K562 (cell line): ENCODE measurements around the gene BROX. TPM values are rescaled to one million over a fixed set of nuclear protein-coding genes. Genes with fewer than 3 reads are reported as not detected.

Experiments used
- CCNT2 ChIP-seq: IDR thresholded peaks from 2 replicates; pipeline ENCODE4 v1.6.1; 2011; ENCODE audit warnings: borderline replicate concordance, low read depth, mild to moderate bottlenecking, moderate library complexity, mixed read lengths, low read length; ENCODE audit not compliant: insufficient read length; ENCODE audit errors: extremely low read depth
- CEBPG ChIP-seq, 3 experiments: fragments of 200-800 bp in 1 of 3; sonication (Bioruptor generic) in 1 of 3; sonication (generic) in 1 of 3; formaldehyde crosslinking in 1 of 3; IDR thresholded peaks in 2 of 3; conservative IDR thresholded peaks in 1 of 3; 2 replicates each; pipeline versions ENCODE4 v1.6.1 to v1.8.0; 2016 to 2022; ENCODE audit warnings: missing compliant biosample characterization in 2 of 3, missing genetic modification characterization in 2 of 3, mild to moderate bottlenecking in 1 of 3, missing genetic modification reagents in 1 of 3
- ELF2 ChIP-seq: fragments of 250-450 bp; sonication (Bioruptor Pico); IDR thresholded peaks from 2 replicates; pipeline ENCODE4 v1.5.0; 2021; ENCODE audit warnings: mild to moderate bottlenecking
- HNRNPLL ChIP-seq: fragments of 200-400 bp; formaldehyde crosslinking; IDR thresholded peaks from 2 replicates; pipeline ENCODE4 v1.6.1; 2017; ENCODE audit warnings: low read length, low read depth, mild to moderate bottlenecking; ENCODE audit not compliant: poor library complexity, severe bottlenecking
- MTA3 ChIP-seq: fragments of 450-650 bp; formaldehyde crosslinking; IDR thresholded peaks from 2 replicates; pipeline ENCODE4 v1.6.1; 2017; ENCODE audit warnings: mild to moderate bottlenecking, borderline replicate concordance
- NFRKB ChIP-seq: fragments of 450-650 bp; IDR thresholded peaks from 2 replicates; pipeline ENCODE4 v1.6.1; 2016; ENCODE audit warnings: low read depth
- RBBP5 ChIP-seq: fragments of 200-600 bp; sonication (generic); IDR thresholded peaks from 2 replicates; pipeline ENCODE4 v1.6.1; 2012; ENCODE audit warnings: borderline replicate concordance, mild to moderate bottlenecking, low read length, control low read depth, inconsistent platforms; ENCODE audit not compliant: insufficient read depth, poor library complexity, severe bottlenecking
- TEAD2 ChIP-seq: fragments of 450-650 bp; IDR thresholded peaks from 2 replicates; pipeline ENCODE4 v1.6.1; 2016; ENCODE audit warnings: missing genetic modification characterization, control low read depth, missing compliant biosample characterization
- ZNF785 ChIP-seq: fragments of 250-450 bp; sonication (Bioruptor Pico); IDR thresholded peaks from 2 replicates; pipeline ENCODE4 v1.4.0; 2020; ENCODE audit warnings: mild to moderate bottlenecking
- polyA plus RNA-seq, 8 experiments: library from polyadenylated mRNA; depleted of rRNA in 4 of 8; stranded (reverse) in 5 of 8; unstranded in 3 of 8; fragments of >200 nt; fragmentation: Nextera tagmentation in 2 of 8; fragmentation: Illumina TruSeq in 1 of 8; extraction: Ambion mirVana in 2 of 8; extraction: Trizol in 1 of 8; gene quantifications; 2 replicates each; pipeline versions ENCODE4 v1.2.1 to v1.2.3, GENCODE V29; 2011 to 2014; ENCODE audit warnings: inconsistent platforms in 1 of 8, missing spikeins in 1 of 8
- total RNA-seq, 7 experiments: library from RNA; depleted of rRNA in 6 of 7; stranded (reverse); fragments of >200 nt in 6 of 7; fragmentation: Illumina TruSeq in 2 of 7; extraction: Trizol in 2 of 7; gene quantifications; 2 replicates each; pipeline versions ENCODE4 v1.2.1 to v1.2.3, GENCODE V29; 2011 to 2021; ENCODE audit warnings: low replicate concordance in 1 of 7
- TF ChIP-seq, protein P1 (sequence below): sonication (generic); IDR thresholded peaks from 2 replicates; pipeline ENCODE4 v1.6.1; 2016
- TF ChIP-seq, protein P2 (sequence below), 3 experiments: fragments of 200-800 bp in 1 of 3; fragments of 250-450 bp in 1 of 3; fragments of 450-650 bp in 1 of 3; sonication (Bioruptor Pico) in 1 of 3; sonication (Bioruptor generic) in 1 of 3; formaldehyde crosslinking in 1 of 3; IDR thresholded peaks; 2 replicates each; pipeline versions ENCODE4 v1.6.1 to v1.8.0; 2016 to 2022; ENCODE audit warnings: mild to moderate bottlenecking in 2 of 3, missing genetic modification characterization in 2 of 3, missing compliant biosample characterization in 1 of 3, moderate library complexity in 1 of 3
- TF ChIP-seq, protein P3 (sequence below): fragments of 150-350 bp; conservative IDR thresholded peaks from 2 replicates; pipeline ENCODE4 v1.6.1; 2014; ENCODE audit warnings: low read length
- TF ChIP-seq, protein P4 (sequence below): fragments of 250-450 bp; sonication (Bioruptor Pico); IDR thresholded peaks from 2 replicates; pipeline ENCODE4 v1.5.0; 2021; ENCODE audit warnings: mild to moderate bottlenecking, moderate library complexity

The BROX gene
- total and polyA plus RNA-seq, 9 of the 15 experiments (the other 6 are each of a cell fraction or from before 2014, with no cell fraction given) = 9.4 to 153 (median 45.1) TPM

DNA sequence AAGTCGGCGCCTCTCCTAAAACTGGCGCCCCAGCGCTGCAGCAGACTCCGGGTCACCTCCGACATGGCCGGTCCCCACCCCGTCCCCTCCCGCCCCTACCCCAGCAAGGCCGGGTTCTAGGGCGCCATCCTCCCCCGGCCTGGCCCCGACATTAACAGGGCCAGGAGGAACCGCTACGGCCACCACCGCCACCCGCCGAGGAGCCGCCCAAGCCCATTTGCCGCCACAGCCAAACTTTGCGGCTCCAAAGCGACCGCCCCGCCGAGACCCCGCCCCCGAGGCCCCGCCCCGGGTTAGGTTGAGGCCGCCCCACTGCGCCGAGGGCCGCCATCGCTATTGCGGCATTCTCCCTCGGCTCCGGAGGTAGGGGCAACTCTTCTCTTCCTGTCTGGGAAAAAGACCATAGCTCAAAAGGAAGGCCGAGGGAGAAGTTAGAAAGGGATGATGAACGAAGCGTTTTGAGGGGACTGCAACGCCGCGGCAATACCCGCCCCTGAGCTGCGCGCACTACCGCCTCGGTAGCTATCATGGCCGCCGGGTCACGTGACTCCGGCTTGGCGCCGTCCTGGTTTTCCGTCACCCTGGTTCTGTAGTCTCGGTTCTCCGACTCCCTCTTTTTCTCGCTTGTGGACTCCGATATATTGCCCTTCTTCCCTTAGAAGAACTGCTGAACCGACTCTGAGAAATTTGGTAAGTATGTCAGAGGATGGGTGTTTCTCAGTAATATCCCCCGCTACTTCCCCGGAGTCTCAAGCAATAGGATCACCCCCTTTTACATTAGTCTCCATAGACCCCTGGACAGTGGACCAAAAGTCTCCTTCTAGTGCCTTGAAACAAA lies at the start of gene BROX, which contains the start of gene AIDA (continued):
- TF ChIP-seq HNRNPLL (no peak), TEAD2 (tag) (no peak), RBBP5 (peak; percentile 5), CEBPG (CRISPR knock-in tag; IDR thresholded peaks at IDR 0.05) (peak; percentile 72), CEBPG (tag; conservative IDR thresholded peaks at IDR 0.05 in 1 of 2, IDR thresholded peaks at IDR 0.05 in 1 of 2) (peak in 1 of 2 experiments; percentile 76; a peak in 2 of 4 replicates), MTA3 (no peak), CCNT2 (peak; percentile 75), ZNF785 (CRISPR knock-in tag) (no peak), ELF2 (CRISPR knock-in tag) (peak; percentile 100), NFRKB (peak; percentile 96)
- TF ChIP-seq, protein P1, sequence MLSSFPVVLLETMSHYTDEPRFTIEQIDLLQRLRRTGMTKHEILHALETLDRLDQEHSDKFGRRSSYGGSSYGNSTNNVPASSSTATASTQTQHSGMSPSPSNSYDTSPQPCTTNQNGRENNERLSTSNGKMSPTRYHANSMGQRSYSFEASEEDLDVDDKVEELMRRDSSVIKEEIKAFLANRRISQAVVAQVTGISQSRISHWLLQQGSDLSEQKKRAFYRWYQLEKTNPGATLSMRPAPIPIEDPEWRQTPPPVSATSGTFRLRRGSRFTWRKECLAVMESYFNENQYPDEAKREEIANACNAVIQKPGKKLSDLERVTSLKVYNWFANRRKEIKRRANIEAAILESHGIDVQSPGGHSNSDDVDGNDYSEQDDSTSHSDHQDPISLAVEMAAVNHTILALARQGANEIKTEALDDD = peak; percentile 7; the same call in 1 of the 2 replicates
- TF ChIP-seq, protein P2, sequence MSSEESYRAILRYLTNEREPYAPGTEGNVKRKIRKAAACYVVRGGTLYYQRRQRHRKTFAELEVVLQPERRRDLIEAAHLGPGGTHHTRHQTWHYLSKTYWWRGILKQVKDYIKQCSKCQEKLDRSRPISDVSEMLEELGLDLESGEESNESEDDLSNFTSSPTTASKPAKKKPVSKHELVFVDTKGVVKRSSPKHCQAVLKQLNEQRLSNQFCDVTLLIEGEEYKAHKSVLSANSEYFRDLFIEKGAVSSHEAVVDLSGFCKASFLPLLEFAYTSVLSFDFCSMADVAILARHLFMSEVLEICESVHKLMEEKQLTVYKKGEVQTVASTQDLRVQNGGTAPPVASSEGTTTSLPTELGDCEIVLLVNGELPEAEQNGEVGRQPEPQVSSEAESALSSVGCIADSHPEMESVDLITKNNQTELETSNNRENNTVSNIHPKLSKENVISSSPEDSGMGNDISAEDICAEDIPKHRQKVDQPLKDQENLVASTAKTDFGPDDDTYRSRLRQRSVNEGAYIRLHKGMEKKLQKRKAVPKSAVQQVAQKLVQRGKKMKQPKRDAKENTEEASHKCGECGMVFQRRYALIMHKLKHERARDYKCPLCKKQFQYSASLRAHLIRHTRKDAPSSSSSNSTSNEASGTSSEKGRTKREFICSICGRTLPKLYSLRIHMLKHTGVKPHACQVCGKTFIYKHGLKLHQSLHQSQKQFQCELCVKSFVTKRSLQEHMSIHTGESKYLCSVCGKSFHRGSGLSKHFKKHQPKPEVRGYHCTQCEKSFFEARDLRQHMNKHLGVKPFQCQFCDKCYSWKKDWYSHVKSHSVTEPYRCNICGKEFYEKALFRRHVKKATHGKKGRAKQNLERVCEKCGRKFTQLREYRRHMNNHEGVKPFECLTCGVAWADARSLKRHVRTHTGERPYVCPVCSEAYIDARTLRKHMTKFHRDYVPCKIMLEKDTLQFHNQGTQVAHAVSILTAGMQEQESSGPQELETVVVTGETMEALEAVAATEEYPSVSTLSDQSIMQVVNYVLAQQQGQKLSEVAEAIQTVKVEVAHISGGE (CRISPR knock-in tag; IDR thresholded peaks at IDR 0.05) = peak in 2 of 3 experiments; percentile 19 to 87; a peak in 2 of 6 replicates
- TF ChIP-seq, protein P3, sequence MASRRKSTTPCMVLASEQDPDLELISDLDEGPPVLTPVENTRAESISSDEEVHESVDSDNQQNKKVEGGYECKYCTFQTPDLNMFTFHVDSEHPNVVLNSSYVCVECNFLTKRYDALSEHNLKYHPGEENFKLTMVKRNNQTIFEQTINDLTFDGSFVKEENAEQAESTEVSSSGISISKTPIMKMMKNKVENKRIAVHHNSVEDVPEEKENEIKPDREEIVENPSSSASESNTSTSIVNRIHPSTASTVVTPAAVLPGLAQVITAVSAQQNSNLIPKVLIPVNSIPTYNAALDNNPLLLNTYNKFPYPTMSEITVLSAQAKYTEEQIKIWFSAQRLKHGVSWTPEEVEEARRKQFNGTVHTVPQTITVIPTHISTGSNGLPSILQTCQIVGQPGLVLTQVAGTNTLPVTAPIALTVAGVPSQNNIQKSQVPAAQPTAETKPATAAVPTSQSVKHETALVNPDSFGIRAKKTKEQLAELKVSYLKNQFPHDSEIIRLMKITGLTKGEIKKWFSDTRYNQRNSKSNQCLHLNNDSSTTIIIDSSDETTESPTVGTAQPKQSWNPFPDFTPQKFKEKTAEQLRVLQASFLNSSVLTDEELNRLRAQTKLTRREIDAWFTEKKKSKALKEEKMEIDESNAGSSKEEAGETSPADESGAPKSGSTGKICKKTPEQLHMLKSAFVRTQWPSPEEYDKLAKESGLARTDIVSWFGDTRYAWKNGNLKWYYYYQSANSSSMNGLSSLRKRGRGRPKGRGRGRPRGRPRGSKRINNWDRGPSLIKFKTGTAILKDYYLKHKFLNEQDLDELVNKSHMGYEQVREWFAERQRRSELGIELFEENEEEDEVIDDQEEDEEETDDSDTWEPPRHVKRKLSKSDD = peak; percentile 98
- TF ChIP-seq, protein P4, sequence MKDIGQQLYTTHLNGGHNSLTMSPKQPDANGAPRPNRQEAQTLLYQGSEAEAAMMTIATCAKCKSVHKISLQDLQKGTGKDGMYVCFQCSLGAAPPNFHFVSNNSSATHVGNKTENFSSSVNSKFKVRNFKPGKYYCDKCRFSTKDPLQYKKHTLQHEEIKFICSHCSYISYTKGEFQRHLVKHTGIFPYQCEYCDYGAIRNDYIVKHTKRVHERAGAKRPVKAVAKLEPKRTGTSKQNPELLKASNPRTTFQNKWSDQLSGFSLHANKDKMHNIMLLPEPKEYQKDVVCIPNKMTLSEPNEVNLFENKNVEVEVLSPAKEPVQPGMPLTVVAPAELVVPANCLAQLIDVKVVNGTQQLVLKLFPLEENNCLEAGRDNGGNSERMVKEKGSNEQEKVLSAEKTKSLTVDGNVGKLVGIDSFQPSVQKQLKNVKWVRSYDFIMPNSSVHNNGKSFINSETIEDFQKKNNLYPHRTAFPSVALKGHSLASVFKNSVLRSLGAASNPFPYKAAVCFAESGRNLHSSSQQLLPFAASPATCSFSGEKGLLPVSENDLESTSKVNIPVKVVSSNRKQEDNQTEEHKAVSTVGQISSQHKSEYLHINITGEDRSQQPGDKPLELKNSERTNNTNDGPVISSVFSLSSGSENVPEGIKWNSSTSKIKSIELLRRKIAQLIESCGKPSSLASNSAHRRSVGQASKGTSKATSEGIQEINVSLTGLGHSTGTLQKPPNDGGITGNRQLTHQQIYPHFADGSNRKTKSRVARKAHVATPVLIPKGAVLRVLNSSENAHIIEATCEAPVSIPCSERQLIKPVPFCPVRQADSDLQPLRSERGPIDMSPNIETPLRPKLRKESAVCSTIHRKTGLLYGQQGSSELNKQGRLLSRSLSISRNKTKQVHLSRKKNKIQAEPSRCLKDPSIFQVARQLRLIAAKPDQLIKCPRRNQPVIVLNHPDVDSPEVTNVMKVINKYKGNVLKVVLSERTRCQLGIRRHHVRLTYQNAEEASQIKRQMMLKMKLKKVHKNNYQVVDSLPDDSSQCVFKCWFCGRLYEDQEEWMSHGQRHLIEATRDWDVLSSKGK (CRISPR knock-in tag) = no peak
